OCI-LY7 (cell line): Measurements from ENCODE around the gene MATK.

Experiments
- EZH2phosphoT487 ChIP-seq: fragments of 200-600 bp; sonication (generic); IDR thresholded peaks from 2 replicates; pipeline ENCODE4 v1.6.1; 2018; ENCODE audit warnings: low read depth, borderline replicate concordance, mild to moderate bottlenecking, mixed run types, antibody characterized with exemption, low read length, moderate library complexity, mixed read lengths
- TF ChIP-seq, protein P1 (sequence below): fragments of 200-600 bp; sonication (generic); conservative IDR thresholded peaks from 2 replicates; pipeline ENCODE4 v1.5.1; 2014; ENCODE audit warnings: mild to moderate bottlenecking, antibody characterized with exemption, low read length, moderate library complexity, mixed read lengths

DNA sequence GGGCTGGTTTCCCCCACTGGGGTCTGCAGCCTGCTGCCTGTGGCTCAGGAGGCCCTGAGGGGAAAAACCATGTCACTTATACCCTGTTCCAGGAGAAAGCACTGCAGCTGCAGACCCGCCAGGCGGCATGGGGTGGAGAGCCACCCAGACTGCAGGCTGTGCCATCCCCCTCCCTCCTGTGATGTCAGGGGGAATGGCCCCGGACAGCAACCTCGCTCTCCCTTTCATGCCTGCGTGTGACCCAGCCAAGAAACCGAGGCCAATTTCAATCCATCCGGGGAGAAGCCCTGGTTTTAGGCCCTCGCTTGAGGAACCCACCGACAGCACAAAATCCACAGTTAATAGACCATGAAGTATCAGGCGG lies 37.2 kb upstream of the MATK start:
- TF ChIP-seq, protein P1, sequence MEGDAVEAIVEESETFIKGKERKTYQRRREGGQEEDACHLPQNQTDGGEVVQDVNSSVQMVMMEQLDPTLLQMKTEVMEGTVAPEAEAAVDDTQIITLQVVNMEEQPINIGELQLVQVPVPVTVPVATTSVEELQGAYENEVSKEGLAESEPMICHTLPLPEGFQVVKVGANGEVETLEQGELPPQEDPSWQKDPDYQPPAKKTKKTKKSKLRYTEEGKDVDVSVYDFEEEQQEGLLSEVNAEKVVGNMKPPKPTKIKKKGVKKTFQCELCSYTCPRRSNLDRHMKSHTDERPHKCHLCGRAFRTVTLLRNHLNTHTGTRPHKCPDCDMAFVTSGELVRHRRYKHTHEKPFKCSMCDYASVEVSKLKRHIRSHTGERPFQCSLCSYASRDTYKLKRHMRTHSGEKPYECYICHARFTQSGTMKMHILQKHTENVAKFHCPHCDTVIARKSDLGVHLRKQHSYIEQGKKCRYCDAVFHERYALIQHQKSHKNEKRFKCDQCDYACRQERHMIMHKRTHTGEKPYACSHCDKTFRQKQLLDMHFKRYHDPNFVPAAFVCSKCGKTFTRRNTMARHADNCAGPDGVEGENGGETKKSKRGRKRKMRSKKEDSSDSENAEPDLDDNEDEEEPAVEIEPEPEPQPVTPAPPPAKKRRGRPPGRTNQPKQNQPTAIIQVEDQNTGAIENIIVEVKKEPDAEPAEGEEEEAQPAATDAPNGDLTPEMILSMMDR = no peak
- no peak for TF ChIP-seq EZH2phosphoT487
